ENCODE results near the gene CAPRIN1. TPM values are rescaled to one million over a fixed set of nuclear protein-coding genes. Genes with fewer than 3 reads are reported as not detected.
"Not testable (repeated sequence)": the region's sequence is repeated elsewhere in the genome, so short reads cannot be mapped to it uniquely, and the experiment has no call there.

The CAPRIN1 gene
- total and polyA plus RNA-seq, 7 experiments from 2014 or later: 65.0 to 227 (median 127) TPM

DNA sequence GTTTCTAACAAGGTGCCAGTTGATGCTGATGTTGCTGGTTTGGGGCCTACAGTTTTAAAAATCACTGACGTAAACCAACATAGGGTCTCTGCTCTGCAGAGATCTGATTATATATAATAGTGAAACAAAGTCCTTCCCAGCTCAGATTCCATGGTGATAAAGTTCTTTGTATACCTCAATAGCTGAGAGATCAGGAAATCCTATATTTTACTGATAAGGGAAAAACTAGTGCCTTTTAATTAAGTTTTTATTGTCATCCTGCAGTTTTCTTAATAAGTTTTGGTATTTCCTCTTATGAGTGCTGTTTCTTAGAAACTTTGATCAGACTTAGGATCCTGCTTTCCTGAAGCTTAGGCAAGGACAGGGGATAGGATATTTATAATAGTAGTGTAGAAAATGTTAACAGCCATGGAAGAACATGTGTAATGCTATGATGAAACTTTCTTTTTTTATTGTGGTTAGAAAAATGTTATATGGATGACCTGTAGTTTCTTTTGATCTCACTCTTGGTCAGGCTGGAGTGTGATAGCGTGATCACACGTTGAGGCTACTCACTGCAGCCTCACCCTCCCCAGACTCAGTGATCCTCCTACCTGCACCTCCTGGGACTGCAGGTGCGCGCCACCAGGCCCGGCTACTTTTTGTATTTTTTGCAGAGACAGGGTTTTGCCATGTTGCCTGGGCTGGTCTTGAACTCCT lies 14.1 kb downstream of the CAPRIN1 start:
- ATAC-seq (peak; percentile 57), DNase-seq (no peak)
- Histone ChIP-seq H3K27me3 (ENCODE audit: control insufficient read depth in 2 of 2, insufficient read depth in 2 of 2, low read length in 2 of 2) (no peaks in the 10 kb centered on the region), H3K9me3 (ENCODE audit: control insufficient read depth in 2 of 3, low read length in 3 of 3) (no peaks in the 10 kb centered on the region), H3K27ac (ENCODE audit: low read depth, low read length) (no peak overlapping the region), H3K36me3 (ENCODE audit: control insufficient read depth in 2 of 3, insufficient read depth in 3 of 3, low read length in 3 of 3) (peaks cover 0 to 12% (median 4%) of the 10 kb centered on the region in 3 experiments), H3K4me3 (ENCODE audit: low read length) (no peak overlapping the region), H3K4me1 (ENCODE audit: control insufficient read depth in 2 of 2, insufficient read depth in 2 of 2, low read length in 2 of 2) (peaks cover 15 to 16% of the 10 kb centered on the region in 2 donors)
- Mint-ChIP-seq H3K27me3 (no peaks in the 10 kb centered on the region), H3K9me3 (no peaks in the 10 kb centered on the region), H3K4me1 (peaks cover 38 to 79% (median 69%) of the 10 kb centered on the region in 7 donors), H3K4me3 (peak overlapping the region in 4 of 10 donors; percentile 12 to 53 (median 46)), H3K27ac (peak overlapping the region in 6 of 9 donors; percentile 23 to 65 (median 36)), H3K36me3 (peaks cover 0 to 23% (median 16%) of the 10 kb centered on the region in 5 donors)
- ChIA-PET CTCF (interaction anchor here (0.5 kb wide), 1 partner anchor 23 kb away, joined by 3 read pairs; no protein-coding TSS in a partner anchor), POLR2A (interaction anchor here (1.2 kb wide), 1 partner anchor 12 kb away, joined by 3 read pairs; no protein-coding TSS in a partner anchor)
- intact Hi-C loops (cut with micrococcal nuclease): no loop called here

GRCh38 chr11:34066766-34067165 lies 15.2 kb downstream of the CAPRIN1 start:
- POLR2A ChIA-PET: interaction anchor here (1.2 kb wide), 1 partner anchor 14 kb away, joined by 3 read pairs; no protein-coding TSS in a partner anchor
- H3K27me3 Mint-ChIP-seq; H3K9me3 Mint-ChIP-seq; ATAC-seq; H3K9me3 ChIP-seq (ENCODE audit: control insufficient read depth in 2 of 3, low read length in 3 of 3); H3K36me3 ChIP-seq (ENCODE audit: control insufficient read depth in 2 of 3, insufficient read depth in 3 of 3, low read length in 3 of 3); H3K4me3 ChIP-seq (ENCODE audit: low read length); H3K27ac ChIP-seq (ENCODE audit: low read depth, low read length); CTCF ChIA-PET; DNase-seq; intact Hi-C loops (cut with micrococcal nuclease); H3K27me3 ChIP-seq (ENCODE audit: control insufficient read depth in 2 of 2, insufficient read depth in 2 of 2, low read length in 2 of 2): not testable (repeated sequence)
- Mint-ChIP-seq H3K36me3 (peaks cover 0 to 23% (median 18%) of the 10 kb centered on the region in 5 donors), H3K4me3 (peak overlapping the region in 1 of 10 donors; percentile 32), H3K4me1 (peaks cover 38 to 84% (median 69%) of the 10 kb centered on the region in 7 donors), H3K27ac (peak overlapping the region in 2 of 9 donors; percentile 38 to 77)
- peaks cover 12 to 14% of the 10 kb centered on the region in 2 donors for H3K4me1 ChIP-seq (ENCODE audit: control insufficient read depth in 2 of 2, insufficient read depth in 2 of 2, low read length in 2 of 2)

GRCh38 chr11:34067383-34068065 lies 16.0 kb downstream of the CAPRIN1 start:
- H3K4me1 Mint-ChIP-seq: peaks cover 33 to 78% (median 68%) of the 10 kb centered on the region in 7 donors
- no peaks in the 10 kb centered on the region for H3K9me3 Mint-ChIP-seq
- H3K27me3 Mint-ChIP-seq: no peaks in the 10 kb centered on the region
- ATAC-seq (no peak), DNase-seq (no peak)
- peak overlapping the region in 5 of 9 donors; percentile 17 to 77 (median 56) for H3K27ac Mint-ChIP-seq
- H3K27me3 ChIP-seq (ENCODE audit: control insufficient read depth in 2 of 2, insufficient read depth in 2 of 2, low read length in 2 of 2): no peaks in the 10 kb centered on the region
- intact Hi-C loops (cut with micrococcal nuclease): loop anchor here in 1 of 2 donors (2.0 kb wide), 1 partner anchor 15 kb away; no protein-coding TSS in a partner anchor
- ChIA-PET POLR2A (interaction anchor here (0.6 kb wide), 1 partner anchor 9 kb away, joined by 3 read pairs; no protein-coding TSS in a partner anchor), CTCF (no interaction called here)
- H3K9me3 ChIP-seq (ENCODE audit: control insufficient read depth in 2 of 3, low read length in 3 of 3): no peaks in the 10 kb centered on the region
- peaks cover 12 to 14% of the 10 kb centered on the region in 2 donors for H3K4me1 ChIP-seq (ENCODE audit: control insufficient read depth in 2 of 2, insufficient read depth in 2 of 2, low read length in 2 of 2)
- H3K27ac ChIP-seq (ENCODE audit: low read depth, low read length): no peak overlapping the region
- peak overlapping the region in 7 of 10 donors; percentile 1 to 47 (median 12) for H3K4me3 Mint-ChIP-seq
- peaks cover 0 to 19% (median 14%) of the 10 kb centered on the region in 5 donors for H3K36me3 Mint-ChIP-seq
- no peak overlapping the region for H3K4me3 ChIP-seq (ENCODE audit: low read length)
- peaks cover 2 to 12% (median 7%) of the 10 kb centered on the region in 3 experiments for H3K36me3 ChIP-seq (ENCODE audit: control insufficient read depth in 2 of 3, insufficient read depth in 3 of 3, low read length in 3 of 3)

DNA sequence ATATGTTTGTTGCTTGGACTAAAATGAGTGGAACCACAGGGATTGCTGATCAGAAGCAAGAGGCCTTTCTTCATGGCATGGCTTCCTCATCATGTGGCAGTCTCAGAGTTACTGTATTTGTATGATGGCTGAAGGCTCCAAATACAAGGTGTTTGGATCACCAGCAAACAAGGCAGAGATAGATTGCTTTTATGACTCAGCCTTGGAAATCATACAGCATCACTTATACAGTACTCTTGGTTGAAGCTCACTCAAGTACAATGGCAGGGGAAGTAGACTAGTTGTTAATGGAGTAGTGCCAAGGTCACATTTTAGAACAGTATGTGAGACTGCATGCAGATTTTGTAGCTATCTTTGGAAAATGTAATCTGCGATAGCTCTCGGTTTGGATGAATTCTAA lies 16.6 kb downstream of the CAPRIN1 start:
- Mint-ChIP-seq H3K27me3 (no peaks in the 10 kb centered on the region), H3K27ac (peak overlapping the region in 5 of 9 donors; percentile 1 to 56 (median 17)), H3K4me3 (peak overlapping the region in 5 of 10 donors; percentile 1 to 48 (median 12)), H3K9me3 (no peaks in the 10 kb centered on the region), H3K36me3 (peaks cover 0 to 18% (median 10%) of the 10 kb centered on the region in 5 donors), H3K4me1 (peaks cover 28 to 76% (median 64%) of the 10 kb centered on the region in 7 donors)
- no peaks in the 10 kb centered on the region for H3K27me3 ChIP-seq (ENCODE audit: control insufficient read depth in 2 of 2, insufficient read depth in 2 of 2, low read length in 2 of 2)
- H3K4me3 ChIP-seq (ENCODE audit: low read length): no peak overlapping the region
- H3K9me3 ChIP-seq (ENCODE audit: control insufficient read depth in 2 of 3, low read length in 3 of 3): no peaks in the 10 kb centered on the region
- intact Hi-C loops (cut with micrococcal nuclease): loop anchor here in 1 of 2 donors (2.0 kb wide), 1 partner anchor 15 kb away; no protein-coding TSS in a partner anchor
- DNase-seq: no peak
- ChIA-PET POLR2A (interaction anchor here (0.6 kb wide), 1 partner anchor 8 kb away, joined by 3 read pairs; no protein-coding TSS in a partner anchor), CTCF (no interaction called here)
- H3K36me3 ChIP-seq (ENCODE audit: control insufficient read depth in 2 of 3, insufficient read depth in 3 of 3, low read length in 3 of 3): peaks cover 7 to 16% (median 13%) of the 10 kb centered on the region in 3 experiments
- H3K4me1 ChIP-seq (ENCODE audit: control insufficient read depth in 2 of 2, insufficient read depth in 2 of 2, low read length in 2 of 2): peaks cover 9 to 14% of the 10 kb centered on the region in 2 donors
- ATAC-seq: no peak
- H3K27ac ChIP-seq (ENCODE audit: low read depth, low read length): no peak overlapping the region

- peaks cover 25 to 73% (median 63%) of the 10 kb centered on the region in 7 donors for H3K4me1 Mint-ChIP-seq
- ATAC-seq; H3K4me3 Mint-ChIP-seq; DNase-seq; H3K27me3 ChIP-seq (ENCODE audit: control insufficient read depth in 2 of 2, insufficient read depth in 2 of 2, low read length in 2 of 2); H3K27ac ChIP-seq (ENCODE audit: low read depth, low read length); H3K9me3 ChIP-seq (ENCODE audit: control insufficient read depth in 2 of 3, low read length in 3 of 3); H3K27me3 Mint-ChIP-seq; H3K4me3 ChIP-seq (ENCODE audit: low read length); H3K9me3 Mint-ChIP-seq: not testable (repeated sequence)
- Histone ChIP-seq H3K36me3 (ENCODE audit: control insufficient read depth in 2 of 3, insufficient read depth in 3 of 3, low read length in 3 of 3) (peaks cover 12 to 39% (median 19%) of the 10 kb centered on the region in 3 experiments), H3K4me1 (ENCODE audit: control insufficient read depth in 2 of 2, insufficient read depth in 2 of 2, low read length in 2 of 2) (peaks cover 7 to 18% of the 10 kb centered on the region in 2 donors)
- ChIA-PET CTCF (interaction anchor here (0.6 to 0.7 kb wide), 2 partner anchors 47 to 674 kb away, joined by 3 to 4 read pairs; no protein-coding TSS in a partner anchor), POLR2A (interaction anchor here (0.9 kb wide), 1 partner anchor 31 kb away, joined by 4 read pairs; no protein-coding TSS in a partner anchor)
- intact Hi-C loops (cut with micrococcal nuclease): loop anchor here (2.0 to 5.0 kb wide), 2 partner anchors 74 to 75 kb away; no protein-coding TSS in a partner anchor
- peak overlapping the region in 5 of 9 donors; percentile 8 to 62 (median 38) for H3K27ac Mint-ChIP-seq
- peaks cover 3 to 26% (median 19%) of the 10 kb centered on the region in 5 donors for H3K36me3 Mint-ChIP-seq
These were observed 19.8 kb downstream of the CAPRIN1 start for GRCh38 chr11:34071306-34071705.

DNA sequence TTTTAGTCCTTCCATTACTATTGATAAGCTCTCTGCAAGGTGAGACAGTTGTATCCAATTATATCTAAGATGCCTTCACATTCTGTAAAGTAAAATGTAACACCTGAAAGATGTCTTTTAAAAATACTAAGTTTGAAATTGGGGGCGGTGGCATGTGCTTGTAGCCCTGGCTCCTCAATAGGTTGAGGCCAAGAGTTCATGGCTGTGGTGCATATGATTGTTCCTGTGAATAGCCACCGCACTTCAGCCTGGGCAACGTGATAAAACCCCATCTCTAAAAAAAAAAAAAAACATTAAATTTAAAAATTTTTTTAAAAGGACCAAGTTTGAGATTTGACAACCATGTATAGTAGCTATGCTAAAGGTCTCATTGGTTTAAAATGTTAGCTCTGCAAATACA lies 20.5 kb downstream of the CAPRIN1 start:
- no peaks in the 10 kb centered on the region for H3K27me3 Mint-ChIP-seq
- H3K4me3 ChIP-seq (ENCODE audit: low read length): no peak overlapping the region
- no peaks in the 10 kb centered on the region for H3K27me3 ChIP-seq (ENCODE audit: control insufficient read depth in 2 of 2, insufficient read depth in 2 of 2, low read length in 2 of 2)
- H3K4me1 ChIP-seq (ENCODE audit: control insufficient read depth in 2 of 2, insufficient read depth in 2 of 2, low read length in 2 of 2): peaks cover 7 to 18% of the 10 kb centered on the region in 2 donors
- H3K36me3 ChIP-seq (ENCODE audit: control insufficient read depth in 2 of 3, insufficient read depth in 3 of 3, low read length in 3 of 3): peaks cover 14 to 46% (median 22%) of the 10 kb centered on the region in 3 experiments
- no peak for DNase-seq
- H3K27ac Mint-ChIP-seq: peak overlapping the region in 2 of 9 donors; percentile 48 to 50
- ChIA-PET CTCF (interaction anchor here (0.7 kb wide), 1 partner anchor 48 kb away, joined by 4 read pairs; no protein-coding TSS in a partner anchor), POLR2A (no interaction called here)
- no peaks in the 10 kb centered on the region for H3K9me3 ChIP-seq (ENCODE audit: control insufficient read depth in 2 of 3, low read length in 3 of 3)
- H3K4me3 Mint-ChIP-seq: no peak overlapping the region
- intact Hi-C loops (cut with micrococcal nuclease): loop anchor here (2.0 to 5.0 kb wide), 2 partner anchors 15 to 75 kb away; no protein-coding TSS in a partner anchor
- no peaks in the 10 kb centered on the region for H3K9me3 Mint-ChIP-seq
- no peak for ATAC-seq
- no peak overlapping the region for H3K27ac ChIP-seq (ENCODE audit: low read depth, low read length)
- peaks cover 3 to 27% (median 20%) of the 10 kb centered on the region in 5 donors for H3K36me3 Mint-ChIP-seq
- peaks cover 21 to 70% (median 61%) of the 10 kb centered on the region in 7 donors for H3K4me1 Mint-ChIP-seq

Data from naive thymus-derived CD4-positive, alpha-beta T cell (primary cell).